Epidermal melanocyte (primary cell): ENCODE data around the gene PLIN4.

ENCODE experiments used
- DNase-seq: peaks from one replicate; pipeline ENCODE4 v3.0.0; 2011; ENCODE audit warnings: low spot score; ENCODE audit not compliant: insufficient read length

Gene PLIN4

DNA sequence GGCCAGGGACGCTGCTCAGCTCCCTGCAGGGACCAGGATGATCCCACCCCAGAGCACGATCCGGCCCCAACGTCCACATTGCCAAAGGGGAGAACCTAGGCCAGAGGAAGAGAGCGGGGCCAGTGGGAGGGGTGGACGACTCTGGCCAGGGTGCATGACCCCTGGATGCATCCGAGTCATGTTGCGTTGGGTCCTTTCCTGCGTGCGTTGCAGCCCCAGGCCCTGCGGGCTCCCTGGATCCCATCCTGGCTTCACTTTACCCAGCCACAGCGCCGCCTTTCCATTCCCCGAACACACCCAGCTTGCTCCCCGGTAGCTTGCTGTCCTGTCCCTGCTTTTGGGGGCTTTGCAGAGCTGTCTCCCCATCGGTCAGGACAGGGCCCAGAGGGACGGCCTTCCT is 10.5 kb downstream of the PLIN4 start:
- DNase-seq: no peak

DNA sequence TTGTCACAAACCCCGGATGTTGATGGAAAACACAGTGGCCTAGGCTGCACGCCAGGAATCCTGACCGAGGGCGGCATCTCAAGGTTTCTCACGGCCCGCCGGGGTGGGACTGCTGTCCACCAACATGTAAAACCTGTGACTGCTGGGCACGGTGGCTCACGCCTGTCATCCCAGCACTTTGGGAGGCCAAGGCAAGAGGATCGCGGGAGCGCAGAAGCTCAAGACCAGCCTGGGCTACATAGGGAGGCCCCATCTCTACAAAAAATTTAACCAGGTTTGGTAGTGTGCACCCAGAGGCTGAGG is 11.2 kb downstream of the PLIN4 start:
- no peak for DNase-seq

DNA sequence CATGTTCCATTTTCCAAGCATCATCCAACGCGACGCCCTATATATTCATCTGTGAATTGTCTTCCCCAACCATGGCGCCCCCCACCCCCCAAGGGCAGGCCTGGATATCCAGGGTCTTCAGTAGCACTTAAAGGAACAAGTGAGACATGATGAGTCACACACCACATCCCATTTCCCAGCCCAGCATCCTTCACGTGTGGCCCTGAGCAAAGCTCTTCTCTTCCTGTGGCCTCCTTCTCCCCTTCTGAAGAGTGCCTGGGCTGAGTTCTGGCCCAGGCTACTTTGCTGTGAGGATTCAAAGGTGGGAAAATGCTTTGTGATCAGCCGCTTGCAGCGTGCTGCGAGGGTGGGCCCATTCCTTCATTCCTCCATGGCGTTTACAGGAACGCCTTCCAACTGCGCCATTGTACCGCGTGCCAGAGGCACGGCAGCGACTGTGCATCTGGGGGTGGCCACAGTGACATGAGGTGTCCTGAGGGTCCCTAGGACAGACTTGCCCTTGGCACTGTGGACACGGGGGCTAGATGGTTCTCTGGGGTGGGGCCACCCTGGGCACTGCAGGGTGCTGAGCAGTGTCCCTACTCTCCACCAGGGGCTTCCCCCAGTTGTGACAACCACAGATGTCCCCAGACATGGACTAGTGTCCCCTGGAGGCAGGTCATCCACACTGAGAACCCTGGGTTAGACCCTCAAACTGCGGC is 11.7 kb downstream of the PLIN4 start:
- no peak for DNase-seq

DNA sequence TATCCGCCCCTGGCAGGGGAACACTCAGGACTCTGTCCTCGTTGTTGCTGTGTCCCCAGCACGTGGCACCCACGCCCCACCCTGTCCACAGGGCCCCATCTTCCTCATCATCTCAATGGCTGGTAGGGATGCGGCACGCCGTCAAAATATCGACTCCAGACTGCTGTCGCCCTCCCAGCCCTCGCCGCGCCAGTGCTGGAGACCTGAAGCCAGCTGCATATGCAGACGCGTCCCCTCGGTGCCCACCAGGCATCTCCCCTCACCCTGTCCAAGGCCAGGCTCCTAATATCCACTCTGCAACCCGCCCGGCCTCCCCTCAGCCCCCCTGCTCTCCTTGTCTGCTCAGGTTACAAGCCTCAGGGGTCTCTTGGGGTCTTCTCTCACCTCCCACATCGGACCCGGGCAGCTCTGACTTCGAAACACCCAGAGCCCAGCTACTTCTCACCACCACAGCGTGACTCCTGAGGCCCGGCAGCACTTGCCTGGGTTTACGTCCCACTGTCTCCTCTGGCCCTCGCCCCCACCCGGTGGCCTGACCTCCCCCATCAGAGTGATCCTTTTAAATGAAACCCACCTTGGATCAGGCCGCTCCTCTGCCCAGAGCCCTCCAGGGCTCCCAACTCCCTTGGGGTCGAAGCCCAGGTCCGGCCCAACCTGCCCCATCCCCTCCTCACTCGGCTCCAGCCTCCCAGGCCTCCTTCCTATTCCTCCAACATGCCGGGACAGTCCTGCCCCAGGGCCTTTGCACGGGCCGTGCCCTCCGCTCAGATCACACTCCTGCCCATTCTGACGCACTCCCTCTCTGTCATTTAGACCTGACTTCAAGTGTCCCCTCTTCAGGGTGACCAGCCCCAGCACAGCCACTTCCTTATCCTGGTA is 12.5 kb downstream of the PLIN4 start:
- DNase-seq: no peak

DNA sequence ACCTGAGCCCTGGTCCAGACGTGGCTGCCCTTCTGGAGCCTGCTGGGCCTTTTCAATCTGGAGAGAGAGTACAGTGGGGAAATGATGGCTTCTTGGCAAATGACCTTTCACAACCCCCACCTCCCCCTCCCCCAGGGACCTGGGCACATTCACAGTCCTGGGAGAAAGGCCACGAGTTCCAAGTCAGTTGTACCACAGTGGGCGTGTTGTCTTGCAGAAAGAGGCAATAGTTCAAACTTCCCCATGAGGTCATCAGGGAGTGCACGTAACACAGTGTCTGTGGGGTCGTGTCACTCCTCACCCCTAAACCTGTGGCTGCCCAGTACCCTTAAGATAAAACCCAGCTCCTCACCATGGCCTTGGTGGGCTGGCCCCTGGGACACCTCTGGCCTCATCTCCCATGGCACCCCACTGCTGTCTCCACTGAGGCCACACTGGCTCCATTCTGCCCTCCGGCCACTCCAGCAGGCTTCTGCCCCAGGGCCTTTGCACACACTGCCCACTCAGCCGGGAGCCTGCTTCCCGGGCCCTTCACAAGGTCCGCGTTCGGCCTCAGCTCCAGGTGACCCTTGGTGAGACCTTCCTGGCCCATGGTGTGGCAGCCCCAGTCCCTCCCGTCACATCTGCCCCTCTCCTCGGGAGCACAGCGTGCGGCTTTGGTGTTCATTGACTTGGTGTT is 13.3 kb downstream of the PLIN4 start:
- no peak for DNase-seq

DNA sequence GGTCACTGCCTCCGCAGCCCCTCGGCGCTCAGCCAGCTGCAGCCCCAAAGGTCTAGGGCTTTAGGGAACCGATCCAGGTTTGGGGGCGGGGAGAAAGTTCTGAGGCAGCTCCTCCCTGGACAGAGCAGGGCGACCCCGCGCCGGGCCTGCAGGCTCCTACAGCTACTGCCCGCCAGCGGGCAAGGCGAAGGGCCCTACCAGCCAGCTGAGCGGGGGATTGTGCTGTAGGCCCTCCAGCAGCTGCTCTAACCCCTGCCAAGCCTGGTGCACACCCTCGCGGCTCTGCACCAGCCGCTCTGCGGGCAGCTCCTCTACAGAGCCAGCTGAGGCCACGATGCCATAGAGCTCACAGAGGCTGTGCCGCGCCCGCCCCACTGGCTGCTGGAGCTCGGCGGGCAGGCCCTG is 14.0 kb downstream of the PLIN4 start:
- DNase-seq: no peak

DNA sequence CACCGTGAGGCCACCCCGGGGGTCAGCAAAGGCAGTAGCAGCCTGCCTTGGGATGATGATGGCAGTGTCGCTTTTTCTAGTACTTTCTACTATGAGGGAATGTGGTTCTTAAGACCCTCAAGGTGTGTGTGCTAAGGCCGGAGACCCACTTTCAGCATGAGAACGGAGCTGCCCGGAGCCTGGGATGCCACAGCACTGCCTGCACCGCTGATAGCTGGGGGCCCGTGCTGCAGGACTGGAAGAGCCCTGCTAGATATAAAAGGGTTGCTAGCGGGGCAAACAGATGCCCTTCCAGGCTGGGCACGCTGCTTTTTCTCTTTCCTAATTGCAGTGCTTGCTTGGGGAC is 14.5 kb downstream of the PLIN4 start:
- no peak for DNase-seq

DNA sequence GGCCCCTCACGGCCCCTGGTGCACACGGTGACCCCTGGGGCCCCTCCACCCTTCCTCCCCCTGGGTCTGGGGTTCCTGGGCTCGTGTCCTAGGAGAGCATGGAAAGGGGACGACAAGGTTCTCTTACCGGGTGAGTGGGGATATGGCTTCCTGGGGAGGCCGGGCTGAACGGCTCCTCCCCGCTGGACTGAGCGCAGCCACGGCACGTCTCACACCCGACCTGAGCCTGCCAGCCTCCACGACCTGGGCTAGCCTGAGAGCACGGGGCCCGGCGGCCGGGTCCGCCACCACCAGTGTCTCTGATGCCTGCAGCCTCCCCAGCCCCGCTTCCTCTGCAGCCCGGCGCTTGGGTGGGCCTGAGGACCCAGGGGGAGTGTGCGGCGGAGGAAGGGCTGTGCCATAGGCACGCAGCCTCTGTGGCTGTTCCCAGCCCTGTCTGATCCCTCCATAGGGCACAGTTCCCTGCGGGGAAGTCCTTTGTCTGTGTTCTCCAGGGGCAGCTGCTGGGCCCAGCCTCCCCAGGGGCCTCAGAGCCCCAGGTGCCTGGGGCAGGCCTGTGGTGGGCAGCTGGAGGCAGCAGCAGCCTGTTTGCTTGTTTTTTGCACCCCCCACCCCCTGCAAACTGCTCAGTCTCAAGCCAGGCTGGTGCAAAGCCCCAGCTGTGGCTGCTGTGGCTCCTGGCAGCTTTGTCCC is 15.0 kb downstream of the PLIN4 start:
- DNase-seq: no peak

DNA sequence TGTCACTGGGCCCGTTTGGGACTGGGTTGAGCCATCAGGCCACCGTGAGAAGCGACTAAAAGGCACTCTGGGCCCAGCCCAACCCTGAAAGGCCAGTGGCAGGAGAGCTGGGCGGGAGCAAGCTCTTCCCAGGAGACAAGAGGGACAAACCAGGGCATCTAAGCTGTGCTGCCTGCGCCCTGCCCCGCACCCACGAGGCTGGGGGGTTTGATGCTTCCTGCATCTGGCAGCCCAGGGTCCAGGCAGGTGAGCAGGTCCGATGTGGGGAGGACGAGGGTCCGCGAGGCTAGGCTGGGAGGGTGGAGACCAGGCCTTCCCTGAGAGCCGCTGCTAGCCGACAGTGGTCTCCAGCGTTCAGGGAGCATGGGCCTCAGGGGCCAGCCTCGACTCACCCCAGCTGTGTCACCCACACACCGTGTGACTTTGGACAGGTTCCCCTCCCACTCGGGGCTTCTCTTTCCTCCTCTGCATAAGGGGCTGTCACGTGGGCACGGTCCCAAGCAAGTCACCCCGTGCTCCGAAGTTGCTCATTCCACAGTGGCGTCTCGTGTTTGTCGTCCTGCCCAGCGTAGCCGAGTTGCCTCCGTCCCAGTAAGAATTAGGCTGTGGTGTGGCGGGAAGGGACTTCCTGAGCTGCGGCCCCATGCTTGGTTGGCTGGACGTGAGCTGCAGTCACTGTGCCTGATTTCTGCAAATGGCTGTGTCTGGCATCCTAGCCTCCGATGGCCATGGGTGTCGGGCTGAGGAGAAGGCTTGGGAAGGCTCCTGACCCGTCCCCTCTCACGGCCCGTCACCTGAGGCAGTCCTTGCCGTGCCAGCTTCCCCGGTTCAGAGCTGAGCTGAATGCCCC is 15.8 kb downstream of the PLIN4 start:
- DNase-seq: no peak

DNA sequence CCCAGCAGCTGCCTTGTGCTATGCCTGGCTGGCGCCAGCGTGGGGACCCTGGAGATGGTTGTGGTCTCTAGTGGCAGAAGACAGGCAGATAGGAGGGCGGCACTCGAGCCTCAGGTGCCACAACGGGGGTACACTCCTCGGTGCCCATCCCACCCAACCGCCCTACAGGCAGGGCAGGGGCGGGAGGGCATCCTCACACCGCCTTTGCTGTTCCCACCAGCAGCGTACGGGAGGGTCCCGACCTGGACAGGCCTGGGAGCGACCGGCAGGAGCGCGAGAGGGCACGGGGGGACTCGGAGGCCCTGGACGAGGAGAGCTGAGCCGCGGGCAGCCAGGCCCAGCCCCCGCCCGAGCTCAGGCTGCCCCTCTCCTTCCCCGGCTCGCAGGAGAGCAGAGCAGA is 16.6 kb downstream of the PLIN4 start:
- DNase-seq: no peak

DNA sequence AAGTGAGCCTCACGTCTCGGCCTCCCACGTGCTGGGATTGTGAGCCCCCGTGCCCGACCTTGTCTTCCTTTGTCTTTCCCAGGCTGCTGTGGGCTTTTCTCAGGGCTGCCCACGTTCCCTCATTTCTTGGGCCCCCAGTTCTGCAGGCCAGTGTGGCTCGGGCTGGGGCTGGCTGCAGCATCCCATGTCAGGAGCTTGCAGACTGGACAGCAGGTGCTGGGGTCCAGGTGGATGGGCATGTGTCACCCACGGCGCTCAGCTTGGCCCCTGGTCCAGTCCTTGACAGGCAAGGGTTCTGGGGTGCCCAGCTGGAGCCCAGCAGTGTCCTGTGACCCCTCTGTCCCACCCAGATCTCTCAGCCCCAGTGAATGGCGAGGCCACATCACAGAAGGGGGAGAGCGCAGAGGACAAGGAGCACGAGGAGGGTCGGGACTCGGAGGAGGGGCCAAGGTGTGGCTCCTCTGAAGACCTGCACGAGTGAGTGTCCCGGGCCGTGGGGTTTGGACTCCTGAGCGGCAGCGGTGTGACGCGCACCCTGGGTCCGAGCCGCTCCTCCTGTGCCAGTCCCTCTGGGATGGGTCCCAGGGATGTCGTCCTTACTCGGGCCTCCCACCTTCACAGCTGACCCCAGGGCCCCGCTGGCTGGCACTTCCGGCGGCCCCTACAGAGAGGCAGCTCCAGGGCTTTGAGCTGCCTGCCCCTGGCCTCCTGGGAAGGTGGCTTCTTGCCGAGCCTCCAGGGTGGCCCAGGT is 17.3 kb downstream of the PLIN4 start:
- no peak for DNase-seq

DNA sequence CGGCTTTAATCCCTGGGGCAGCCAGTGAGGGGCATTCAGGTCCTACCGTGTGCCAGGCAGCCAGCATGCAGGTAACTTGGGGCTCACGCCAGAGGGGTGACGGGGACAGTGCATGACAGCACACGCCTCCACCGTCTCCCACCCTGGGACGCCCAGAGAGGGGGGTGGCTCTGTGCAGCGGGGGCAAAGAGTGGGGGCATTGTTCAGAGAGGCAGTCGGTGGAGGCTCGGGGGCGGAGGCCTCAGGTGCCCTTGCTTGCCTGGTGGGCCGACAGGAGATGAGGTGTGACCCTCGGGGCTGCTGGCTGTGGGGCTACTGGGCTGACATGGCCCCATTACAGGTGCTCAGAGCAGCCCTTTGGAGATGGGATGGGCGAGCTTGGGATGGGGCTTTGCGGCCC is 18.4 kb downstream of the PLIN4 start:
- no peak for DNase-seq

DNA sequence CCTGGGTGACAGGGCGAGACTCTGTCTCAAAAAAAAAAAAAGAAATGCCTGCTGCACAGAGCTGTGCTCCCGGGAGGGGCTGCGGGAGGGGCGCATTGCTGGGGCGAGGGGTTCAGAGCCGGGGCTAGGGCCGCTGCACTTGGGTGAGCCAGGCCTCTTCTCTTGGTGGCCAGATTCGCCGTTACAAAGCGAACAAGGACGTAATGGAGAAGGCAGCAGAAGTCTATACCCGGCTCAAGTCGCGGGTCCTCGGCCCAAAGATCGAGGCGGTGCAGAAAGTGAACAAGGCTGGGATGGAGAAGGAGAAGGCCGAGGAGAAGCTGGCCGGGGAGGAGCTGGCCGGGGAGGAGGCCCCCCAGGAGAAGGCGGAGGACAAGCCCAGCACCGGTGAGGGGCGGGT is 19.0 kb downstream of the PLIN4 start:
- no peak for DNase-seq

DNA sequence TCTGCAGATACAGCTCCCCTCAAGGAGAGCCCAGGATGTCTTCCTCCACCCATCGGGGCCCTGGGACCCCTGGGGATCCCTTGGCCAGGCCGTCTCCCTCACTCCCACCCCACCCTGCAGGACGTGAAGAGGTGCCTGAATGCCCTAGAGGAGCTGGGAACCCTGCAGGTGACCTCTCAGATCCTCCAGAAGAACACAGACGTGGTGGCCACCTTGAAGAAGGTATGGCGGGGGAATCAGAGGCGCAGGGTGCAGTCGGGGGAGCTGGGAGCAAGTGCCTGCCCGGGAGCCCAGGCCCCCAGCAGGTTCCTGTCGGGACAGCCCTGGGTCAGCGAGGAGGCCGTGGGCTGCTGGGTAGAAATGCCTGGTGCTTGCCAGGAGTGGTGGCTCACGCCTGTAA is 19.6 kb downstream of the PLIN4 start:
- no peak for DNase-seq

DNA sequence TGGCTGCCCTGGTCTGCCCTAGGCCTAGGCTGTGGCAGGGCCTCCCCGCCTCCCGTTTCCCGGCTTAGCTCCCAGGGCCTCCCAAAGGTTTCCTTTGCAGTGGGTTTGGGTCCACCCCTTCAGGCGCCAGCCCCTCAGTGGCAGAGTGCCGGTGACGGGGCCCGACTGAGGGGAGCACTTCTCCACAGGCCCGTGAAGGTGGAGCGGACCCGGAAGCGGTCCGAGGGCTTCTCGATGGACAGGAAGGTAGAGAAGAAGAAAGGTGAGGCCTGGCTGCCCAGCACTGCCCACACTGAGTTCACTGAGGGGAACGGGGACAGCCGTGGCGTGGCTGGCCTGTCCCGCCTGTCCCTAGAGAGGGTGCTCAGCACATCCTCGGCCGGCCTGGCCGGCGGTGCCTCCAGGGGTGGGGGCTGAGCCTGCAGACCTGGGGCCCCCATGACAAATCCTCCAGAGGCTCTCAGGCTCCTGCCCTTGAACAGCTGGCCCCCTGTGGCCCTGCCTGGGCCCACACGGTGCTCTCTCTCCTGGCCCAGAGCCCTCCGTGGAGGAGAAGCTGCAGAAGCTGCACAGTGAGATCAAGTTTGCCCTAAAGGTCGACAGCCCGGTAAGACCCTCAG is 20.4 kb downstream of the PLIN4 start:
- DNase-seq: no peak

DNA sequence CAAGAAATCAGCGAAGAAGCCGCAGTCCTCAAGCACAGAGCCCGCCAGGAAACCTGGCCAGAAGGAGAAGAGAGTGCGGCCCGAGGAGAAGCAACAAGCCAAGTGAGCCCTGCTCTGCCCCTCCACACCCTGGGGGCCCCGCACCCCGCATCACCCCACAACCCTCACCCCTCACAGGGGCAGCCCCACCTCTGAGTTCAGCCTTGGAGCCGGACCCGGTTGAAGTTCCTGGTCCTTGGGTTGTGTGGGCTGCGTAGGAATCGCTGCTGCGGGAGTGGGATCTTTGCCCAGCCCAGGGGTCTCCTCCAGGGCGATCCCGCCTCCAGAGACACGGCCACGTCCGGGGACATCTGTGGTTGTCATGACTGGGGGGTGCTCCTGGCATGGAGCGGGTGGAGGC is 22.0 kb downstream of the PLIN4 start:
- no peak for DNase-seq

DNA sequence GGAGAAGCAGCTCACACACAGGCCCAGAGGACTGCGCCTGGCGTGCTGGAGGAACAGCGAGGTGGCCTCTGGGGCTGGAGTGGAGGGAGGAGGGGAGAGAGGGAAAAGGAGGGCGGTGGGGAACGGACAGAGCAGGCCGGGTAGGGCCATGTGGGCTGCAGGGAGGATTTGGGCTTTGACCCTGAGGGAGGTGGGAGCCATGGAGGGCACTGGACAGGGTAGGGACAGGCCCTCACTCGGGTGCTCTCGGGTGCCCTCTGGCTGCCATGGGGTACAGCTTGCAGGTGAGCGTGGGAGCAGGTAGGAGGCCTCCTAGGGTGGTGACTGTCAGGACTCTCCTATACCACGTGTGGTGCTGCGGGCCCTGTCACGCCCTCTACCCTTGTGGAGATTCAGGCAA is 22.8 kb downstream of the PLIN4 start:
- DNase-seq: no peak

DNA sequence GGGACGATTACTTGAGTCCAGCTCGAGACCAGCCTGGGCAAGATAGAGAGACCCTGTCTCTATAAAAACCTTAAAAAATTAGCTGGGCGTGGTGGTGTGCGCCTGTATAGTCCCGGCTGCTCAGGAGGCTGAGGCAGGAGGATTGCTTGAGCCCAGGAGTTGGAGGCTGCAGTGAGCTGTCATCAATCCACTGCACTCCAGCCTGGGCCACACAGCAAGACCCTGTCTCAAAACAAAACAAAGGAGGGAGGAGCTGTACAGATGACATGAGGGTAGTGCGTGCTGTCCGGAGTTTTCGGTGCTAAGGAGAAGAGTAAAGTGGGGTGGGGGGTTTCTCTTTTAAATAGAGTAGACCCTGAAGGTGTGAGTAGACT is 23.6 kb downstream of the PLIN4 start:
- no peak for DNase-seq

DNA sequence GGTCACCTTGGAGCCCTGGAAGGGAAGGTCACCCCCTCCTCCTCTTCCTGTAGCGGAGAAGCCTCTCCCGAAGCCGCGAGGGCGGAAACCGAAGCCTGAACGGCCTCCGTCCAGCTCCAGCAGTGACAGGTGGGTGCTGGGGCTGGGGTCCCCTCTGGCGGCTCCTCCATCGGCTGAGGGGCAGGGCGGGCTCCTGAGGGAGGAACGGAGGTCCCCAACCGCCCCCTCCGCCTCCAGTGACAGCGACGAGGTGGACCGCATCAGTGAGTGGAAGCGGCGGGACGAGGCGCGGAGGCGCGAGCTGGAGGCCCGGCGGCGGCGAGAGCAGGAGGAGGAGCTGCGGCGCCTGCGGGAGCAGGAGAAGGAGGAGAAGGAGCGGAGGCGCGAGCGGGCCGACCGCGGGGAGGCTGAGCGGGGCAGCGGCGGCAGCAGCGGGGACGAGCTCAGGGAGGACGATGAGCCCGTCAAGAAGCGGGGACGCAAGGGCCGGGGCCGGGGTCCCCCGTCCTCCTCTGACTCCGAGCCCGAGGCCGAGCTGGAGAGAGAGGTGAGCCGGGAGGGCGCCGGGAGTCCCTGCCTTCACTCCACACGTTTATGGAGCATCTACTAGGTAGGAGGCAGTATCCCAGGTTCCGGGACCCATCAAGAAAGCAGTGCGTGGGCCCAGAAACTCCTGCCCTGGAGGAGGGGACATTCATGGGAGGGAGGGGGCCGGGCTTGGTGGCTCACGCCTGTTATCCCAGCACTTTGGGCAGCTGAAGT is 24.2 kb downstream of the PLIN4 start:
- DNase-seq: no peak
